NCI-H2196 (cell line): ENCODE measurements around the gene NABP2.
"Not testable (repeated sequence)": the region's sequence is repeated elsewhere in the genome, so short reads cannot be mapped to it uniquely, and the experiment has no call there.

Source experiments
- DNase-seq: peaks from one replicate; lab custom pipeline; 2025; ENCODE audit not compliant: unreplicated experiment; lab: John Stamatoyannopoulos, UW

Gene NABP2

DNA sequence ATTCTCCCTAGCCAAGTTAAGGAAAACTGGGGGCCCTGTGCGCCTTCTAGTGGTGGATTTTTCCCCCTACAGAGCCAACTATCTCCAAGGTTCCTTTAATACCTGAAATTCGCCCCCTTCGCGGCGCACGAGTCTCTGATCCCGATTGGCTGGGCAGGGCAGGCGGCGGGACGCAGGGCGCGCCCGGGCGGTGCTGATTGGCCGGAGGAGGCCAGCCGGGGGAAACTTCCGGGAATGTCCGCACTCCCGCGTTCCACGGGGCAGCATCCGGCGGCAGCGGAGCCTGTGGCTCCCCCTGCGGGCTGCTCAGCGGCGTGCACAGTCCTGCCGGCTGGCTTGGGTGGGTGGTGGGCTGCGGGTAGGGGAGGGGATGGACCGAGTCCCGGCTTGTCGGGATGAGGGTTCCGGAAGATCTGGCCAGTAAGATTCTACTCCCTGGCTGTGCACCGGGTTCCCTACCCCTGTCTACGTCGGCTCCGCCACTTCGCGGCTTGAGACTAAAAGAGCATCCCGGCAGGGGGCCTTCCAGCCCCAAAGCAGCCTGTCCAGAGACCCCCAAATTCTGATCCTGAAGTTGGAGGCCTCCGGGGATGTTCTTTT lies at the start of gene NABP2:
Gene NABP2 (plus strand): TSS at position 241 of the 600 bp plus-strand sequence. CDS start 515 bp downstream, outside the sequence.
- peak; percentile 97 for DNase-seq

DNA sequence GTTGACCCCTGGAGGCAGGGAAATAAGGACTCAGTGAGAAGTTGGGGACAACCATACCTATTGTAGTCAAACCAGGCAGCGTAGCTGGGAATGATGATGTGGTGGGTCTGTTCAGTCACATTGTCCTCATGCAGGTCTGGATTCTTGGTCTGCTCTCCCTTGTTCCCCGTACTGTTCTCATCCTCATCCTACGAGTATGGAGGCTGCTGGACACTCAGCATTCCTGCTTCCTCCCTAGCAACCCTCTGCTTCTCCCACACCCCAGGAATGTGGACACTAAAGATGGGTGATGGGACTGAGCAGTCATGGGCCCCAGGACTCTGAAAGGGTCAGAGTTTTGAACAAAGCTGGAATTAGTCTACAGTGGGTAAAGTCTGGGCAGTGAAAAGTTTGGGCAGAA lies 45.8 kb upstream of the NABP2 start:
- no peak for DNase-seq

DNA sequence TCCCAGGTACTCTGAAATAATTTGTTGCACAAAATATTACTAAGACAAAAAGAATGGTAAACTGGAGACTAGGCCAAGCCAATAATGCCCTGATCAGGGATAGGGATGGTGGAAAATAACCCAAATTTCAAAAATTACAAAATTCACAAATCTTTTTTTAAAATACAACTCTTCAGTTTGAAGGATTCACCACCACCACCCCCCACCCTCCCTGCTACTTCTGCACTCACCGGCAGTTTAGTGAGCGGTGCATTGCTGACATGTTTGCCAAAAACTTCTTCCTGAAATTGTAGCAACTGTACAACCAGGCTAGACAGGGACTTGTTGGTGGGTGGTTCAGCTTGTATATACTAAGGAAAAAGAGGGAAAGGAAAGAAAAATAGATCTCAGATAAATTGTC lies 37.2 kb upstream of the NABP2 start:
- no peak for DNase-seq

DNA sequence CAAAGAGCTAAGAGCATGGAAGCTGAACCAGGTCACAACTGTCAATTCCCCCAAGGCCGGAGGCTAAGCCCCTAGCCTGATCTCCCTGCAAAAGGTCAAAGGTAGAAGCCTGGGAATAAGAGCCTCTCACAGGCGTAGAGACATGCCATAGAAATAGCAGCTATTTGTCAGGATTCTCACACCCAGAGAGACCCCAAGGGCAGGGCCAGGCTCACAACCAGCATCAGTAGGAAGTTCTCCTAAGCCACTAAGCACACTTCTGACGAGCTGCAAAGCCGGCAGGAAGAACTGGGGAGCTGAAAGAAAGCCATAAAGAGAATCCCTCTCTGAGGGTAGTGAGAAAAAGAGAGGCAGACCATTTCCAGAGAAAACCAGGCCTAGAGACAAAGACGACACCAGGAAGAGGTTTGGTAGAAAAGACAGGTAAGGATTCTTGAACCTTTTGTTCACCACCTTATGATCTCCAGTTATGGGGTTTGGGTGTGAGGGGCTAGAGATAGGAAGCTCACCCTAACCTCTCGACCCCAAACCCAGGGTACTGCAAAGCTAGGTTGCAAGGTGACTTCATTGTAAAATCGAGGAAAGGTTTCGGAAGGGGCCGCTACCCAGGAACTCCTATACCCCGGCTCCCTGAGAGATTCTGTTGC lies 35.9 kb upstream of the NABP2 start:
- DNase-seq = no peak

DNA sequence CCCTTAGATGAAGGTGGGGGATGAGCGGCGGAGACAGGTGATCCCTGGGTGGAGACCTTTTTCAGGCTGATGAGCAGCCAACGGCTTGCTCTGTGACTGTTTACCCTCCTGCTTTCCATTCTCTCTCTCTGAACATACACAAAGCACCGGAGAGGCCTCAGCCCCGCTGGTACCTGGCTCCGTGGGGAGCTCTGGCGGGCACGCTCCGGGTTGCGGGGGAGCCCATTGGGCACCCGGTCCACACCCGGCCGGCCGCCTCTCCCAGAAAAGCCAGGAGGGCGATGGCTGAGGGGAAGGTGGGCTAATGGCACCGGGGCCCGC lies 35.4 kb upstream of the NABP2 start:
- DNase-seq = no peak

DNA sequence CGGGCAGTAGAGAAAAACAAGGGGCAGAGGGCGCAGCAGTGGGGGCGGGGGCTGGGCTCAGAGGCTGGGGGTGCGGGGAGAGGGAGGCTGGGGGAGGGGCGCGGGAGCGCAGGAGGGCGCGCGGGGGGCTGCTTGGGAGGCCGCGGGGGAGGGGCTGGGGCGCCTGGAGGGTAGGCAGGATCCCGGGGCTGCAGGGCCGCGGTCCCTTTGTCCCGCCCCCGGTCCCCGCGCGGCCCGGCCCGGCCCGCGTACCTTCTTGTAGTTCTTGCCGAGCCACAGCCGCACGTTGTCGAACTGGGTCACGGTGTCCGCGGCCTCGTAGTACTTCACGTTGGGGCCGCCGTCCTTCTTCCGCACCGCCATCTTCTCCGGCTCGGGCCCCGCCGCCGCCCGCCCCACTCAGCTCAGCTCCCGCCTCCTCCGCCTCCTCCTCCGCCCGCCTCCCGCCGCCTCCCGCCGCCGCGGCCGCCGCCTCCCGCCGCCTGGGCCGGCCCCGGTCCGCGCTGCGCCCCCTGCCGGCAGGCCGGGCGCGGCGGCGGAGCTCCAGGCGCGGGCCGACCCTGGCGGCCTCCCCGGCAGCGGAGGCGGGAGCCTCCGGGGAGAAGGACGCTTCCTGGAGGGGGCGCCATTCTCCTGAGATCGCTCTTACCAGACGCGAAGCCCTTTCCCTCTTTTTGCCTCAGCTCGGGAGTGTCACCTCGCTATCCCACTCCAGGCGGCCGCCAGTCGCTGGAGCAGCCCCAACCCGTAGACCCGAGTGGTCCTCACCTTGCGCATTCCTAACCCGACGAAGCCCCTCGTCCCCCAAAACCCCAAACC lies 34.8 kb upstream of the NABP2 start, which contains the start of gene SMARCC2:
Gene SMARCC2 (minus strand): TSS at position 385 of the 819 bp plus-strand sequence. CDS start 22 bp downstream, at position 363.
- peak; percentile 92 for DNase-seq

DNA sequence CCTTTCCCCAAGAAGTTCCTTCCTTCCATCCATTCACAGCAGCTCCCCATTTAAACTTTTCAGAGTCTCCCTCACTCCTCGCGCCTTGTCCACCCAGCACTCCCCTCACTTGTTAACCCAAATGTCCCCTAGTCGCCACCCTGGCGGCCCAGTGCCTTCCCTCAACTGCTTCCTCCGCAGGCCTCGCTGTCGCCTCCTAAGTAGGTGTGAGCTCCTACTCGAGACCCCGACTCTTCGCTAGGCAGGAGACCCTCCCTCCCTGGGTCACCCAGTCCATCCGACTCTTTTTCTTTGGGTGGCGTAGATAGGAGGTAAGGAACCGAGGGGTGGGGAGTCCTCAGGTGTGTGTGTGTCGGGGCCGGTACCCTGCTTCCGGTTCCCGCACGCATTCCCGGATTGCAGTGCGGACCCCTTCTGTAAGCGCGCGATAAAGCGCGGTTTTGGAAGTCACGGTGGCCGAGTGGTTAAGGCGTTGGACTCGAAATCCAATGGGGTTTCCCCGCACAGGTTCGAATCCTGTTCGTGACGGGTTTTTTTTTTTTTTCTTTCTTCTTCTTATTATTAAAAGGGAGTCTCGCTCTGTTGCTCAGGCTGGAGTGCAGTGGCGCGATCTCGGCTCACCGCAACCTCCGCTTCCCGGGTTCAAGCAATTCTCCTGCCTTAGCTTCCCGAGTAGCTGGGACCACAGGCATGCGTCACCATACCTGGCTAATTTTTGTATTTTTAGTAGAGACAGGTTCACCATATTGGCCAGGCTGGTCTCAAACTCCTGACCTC lies 34.0 kb upstream of the NABP2 start:
- DNase-seq = peak; percentile 86

DNA sequence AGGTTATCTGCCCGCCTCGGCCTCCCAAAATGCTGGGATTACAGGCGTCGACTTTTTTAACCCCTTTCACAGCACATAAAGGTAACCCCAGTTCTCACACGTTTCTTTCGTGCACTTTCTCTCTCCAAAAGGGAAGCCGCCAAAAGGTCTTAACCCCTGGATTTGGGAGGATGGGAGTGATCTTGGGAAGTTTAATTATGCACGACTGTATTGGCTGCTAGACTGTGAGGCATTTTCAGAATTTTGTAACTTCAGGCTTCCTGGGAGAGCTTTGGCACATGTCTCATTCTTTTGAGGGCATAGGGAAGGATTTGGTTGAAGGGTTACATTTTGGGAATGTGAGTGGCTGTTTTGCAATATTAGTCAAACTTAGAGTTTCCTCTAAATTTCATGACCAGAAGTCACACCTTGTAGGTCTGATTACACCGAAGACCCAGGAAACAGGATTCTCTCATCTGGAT lies 33.4 kb upstream of the NABP2 start:
- no peak for DNase-seq

DNA sequence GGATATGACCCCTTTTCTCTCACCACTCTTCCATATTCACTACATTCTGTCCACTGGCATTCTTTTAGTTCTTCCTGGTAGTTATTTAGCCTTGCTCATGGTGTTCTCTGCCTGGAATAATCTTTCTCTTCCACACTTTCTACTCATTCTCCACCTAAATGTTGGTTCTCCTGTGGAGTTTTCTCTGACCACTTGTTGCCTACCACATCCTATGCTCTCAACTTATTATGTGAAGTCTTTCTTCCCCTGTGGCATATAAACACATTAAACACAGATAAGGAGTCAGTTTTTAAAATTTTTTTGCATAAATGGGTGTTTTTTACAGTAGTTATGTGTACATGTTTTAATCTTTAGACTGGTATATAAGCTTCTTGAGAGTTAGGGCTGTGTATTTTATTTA lies 31.6 kb upstream of the NABP2 start:
- no peak for DNase-seq

DNA sequence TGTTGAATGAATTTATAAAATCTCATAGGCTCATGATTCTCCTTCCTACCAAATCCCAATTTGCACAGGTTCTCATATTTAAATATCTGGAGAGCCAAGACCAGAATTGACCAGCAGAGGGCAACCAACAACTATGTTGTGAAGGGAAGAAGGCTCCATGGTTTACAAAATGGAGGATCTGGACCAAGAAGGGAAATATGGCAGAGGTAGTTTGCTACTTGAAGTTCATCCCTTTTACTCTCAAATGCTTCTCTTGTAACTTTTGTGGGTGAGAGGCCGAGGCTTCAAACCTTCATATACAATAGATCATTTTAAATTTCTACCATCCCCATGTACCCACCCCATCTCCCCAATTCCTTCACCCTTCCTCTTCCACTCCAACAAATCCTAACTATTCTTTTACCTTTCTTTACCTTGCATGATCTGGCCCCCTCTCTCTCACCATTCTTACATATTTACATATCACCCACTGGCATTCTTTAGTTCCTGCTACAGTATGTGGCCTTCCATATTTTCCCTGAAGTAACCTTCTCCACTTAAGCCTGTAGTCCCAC lies 31.0 kb upstream of the NABP2 start:
- peak; percentile 92 for DNase-seq

DNA sequence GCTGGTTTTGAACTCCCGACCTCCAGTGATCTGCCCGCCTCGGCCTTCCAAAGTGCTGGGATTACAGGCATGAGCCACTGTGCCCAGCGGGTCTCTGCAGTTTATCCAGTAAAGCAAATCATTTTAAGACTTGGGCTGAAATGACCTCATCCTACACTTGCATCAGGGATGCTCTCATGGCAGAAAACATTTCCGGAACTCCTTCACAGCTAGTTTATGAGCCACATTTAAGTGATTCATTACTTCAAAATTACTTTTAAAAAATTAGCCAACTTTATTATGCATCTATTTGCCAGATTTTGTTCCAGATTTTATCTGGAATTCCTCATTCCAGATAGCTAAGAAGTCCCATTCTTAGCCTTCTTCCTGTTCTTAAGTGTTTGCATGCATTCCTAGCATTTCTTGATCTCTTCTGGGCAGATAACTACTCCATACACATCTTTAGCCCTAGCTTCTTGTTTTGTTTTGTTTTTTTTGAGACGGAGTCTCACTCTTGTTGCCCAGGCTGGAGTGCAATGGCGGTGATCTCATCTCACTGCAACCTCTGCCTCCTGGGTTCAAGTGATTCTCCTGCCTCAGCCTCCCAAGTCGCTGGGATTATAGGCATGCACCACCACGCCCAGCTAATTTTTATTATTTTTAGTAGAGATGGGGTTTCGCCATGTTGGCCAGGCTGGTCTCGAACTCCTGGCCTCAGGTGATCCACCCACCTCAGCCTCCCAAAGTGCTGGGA lies 27.2 kb upstream of the NABP2 start:
- not testable (repeated sequence) for DNase-seq

DNA sequence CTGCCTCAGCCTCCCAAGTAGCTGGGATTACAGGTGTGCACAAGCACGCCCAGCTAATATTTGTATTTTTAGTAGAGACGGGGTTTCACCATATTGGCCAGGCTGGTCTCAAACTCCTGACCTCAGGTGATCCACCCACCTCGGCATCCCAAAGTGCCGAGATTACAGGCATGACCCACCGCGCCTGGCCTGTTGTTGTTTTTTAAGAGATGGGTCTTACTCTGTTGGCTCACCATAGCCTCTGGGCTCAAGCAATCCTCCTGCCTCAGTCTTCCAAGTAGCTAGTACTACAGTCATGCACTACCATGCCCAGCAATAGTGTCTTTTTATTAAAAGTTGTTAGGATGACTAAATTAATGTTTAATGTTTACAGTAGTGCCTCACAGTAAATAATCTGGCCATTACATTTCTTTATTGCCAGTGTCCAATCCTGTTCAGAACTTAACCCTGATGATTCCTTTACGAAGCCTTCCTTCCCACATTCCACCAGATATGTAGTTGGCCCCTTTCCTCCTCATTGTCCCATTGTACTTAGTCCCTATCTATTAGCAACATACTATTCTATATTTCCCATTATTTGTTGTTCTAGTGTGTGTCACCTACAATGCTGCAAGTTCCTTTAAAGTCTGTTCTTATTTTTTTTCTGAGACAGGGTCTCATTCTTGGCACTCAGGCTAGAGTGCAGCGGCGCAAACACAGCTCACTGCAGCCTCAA lies 26.1 kb upstream of the NABP2 start:
- DNase-seq = no peak

DNA sequence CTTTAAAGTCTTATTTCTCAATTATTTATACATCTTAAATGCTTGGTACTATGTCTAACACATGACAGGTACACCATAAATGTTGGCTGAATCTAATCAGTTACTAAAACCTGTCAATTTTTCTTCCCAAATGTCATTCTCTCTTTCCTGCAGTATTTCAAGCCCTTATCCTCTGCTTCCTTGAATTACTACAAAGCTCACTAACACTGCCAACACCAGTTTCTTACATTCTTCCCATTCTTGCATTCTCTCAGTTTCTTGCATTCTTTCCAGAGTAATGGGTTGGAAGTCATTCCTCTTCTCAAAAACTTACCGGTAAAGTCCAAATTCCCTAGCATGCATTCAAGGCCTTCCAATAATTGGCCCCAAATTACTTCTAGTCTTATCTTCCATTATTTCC lies 25.3 kb upstream of the NABP2 start:
- DNase-seq = no peak

DNA sequence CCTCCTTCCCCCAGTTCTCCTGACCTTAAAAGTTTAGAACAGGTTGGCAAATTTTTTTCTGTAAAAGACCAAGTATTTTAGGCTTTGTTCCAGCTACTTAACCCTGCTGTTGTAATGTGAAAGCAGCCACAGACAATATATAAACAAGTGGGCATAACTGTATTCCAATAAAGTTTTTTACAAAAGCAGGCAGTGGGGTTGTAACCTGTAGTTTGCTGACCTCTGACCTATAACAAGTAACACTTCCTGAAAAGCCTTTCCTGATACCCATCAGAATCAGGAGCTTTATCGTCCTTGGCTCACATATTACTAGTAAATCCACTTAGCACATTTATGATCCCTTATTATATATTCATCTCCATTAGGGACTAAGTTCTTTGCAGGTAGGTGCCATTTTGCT lies 21.8 kb upstream of the NABP2 start:
- no peak for DNase-seq

DNA sequence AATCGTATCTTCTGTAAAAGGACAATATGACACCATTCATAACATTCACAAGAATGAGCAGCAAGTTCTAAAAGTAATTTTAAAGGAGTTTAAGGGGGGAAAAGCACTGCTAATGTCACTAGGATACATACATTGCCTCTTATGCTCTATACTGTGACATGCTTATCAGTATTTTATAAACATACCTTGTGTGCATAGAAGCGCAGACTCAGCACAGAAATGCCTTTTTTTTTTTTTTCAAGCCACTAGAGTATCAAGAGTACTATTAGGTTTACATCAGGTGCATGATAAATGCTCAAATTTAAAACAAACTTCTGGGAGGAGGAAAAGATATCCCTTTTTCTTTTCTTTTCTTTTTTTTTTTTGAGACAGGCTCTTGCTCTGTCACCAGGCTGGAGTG lies 21.3 kb upstream of the NABP2 start:
- DNase-seq = no peak

DNA sequence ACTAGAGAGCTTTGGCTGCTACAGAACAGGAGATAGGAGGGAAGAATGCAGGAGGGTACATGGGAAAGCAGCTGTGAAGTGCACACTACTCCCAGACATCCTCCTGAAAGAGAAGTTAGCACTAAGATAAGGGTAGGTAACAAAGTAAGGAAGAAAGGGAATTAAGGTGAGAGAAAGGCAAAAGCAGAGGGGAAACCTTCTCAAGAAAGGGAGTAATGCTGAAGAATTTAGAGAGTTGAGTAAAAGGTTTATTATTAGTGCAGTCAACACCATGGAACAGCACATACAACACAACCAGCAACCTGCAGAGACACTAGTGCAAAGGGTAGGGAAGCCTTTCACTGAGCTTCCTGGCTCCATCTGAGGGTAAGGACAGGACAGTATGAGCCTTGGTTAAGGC lies 19.9 kb upstream of the NABP2 start:
- no peak for DNase-seq

DNA sequence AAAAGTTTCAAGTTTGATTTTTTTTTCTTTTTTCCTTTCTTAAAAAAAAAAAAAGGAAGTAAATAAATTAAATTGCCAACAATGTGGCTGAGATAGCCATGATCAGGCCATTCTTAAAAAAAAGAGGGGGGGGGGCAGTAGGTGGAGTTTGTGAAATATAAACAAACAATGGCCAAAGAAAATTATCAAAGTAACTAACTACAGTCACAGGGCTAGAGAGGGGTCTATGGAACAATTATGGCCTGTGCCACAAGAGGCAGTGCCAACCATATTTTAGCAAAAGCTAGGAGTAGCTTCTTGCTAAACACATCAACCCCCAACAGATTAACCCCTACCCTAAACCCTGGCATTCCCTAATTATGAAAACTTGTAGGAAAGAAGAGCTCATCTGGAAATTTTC lies 18.7 kb upstream of the NABP2 start:
- no peak for DNase-seq

DNA sequence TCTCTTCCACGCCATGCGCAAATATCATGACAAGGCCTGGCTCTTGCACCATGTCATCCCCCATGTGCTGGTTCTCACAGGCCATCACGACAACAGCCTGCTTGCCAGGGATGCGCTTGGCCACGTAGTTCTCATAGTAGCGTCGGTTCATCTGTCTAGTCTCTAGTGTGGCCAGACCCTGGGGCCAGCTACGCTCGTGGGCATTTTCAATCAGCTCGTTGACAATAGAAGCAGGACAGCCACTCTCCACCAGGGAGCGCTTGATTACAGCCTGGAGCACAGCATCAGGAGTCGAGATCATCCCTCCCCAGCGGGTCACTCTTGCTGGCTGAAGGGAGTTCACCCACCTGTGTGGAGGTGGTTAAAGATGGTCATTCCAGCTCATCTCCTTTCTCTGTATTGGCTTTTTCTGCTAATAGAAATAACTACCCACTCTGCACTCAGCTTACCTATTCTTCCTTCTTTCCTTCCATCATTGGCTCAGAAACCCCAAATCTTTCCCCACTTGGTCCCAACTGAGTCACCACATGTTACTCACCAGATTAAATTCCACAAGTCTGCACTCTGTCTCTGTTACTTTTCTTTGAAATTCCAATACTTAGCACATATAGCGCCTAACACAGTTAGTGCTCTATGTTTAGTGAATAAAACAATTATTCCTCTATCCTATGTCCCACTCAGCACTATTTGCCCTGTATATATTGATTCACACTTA lies 17.5 kb upstream of the NABP2 start:
- DNase-seq = peak; percentile 38

DNA sequence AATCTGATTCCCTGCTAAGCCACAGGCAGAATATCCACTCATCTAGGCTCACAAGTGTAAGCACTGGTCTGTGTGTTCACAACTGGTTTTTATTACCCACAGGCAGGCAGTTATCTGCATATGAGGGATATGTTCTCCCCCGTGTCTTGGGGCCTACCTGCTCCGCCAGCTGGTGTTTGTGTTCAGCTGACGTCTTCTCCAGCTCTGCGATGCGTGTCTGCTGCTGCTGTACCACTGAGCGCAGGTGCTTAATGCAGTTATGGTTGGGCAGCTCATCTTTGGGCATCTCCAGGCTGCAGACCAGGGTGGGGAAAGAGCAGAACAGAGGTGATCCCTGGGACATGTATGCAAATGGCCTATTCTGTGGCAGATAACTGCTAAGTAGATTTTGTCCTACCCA lies 16.1 kb upstream of the NABP2 start:
- no peak for DNase-seq
